Chondrocyte (in vitro differentiated cells): ENCODE results near the gene LBX1. TPM values are rescaled to one million over a fixed set of nuclear protein-coding genes. Genes with fewer than 3 reads are reported as not detected.

Experiments
- DNase-seq: peaks from one replicate; pipeline ENCODE4 v3.0.0; 2021; ENCODE audit warnings: mixed read lengths, low spot score
- H3K27ac Mint-ChIP-seq: one replicate; pipeline ENCODE4 v1.8.0; 2021; ENCODE audit warnings: mild to moderate bottlenecking, moderate library complexity, mixed read lengths; ENCODE audit not compliant: unreplicated experiment
- H3K27me3 Mint-ChIP-seq: 2 replicates; pipeline ENCODE4 v1.8.0; 2021; ENCODE audit warnings: low read depth, mixed read lengths
- H3K36me3 Mint-ChIP-seq: 2 replicates; pipeline ENCODE4 v1.8.0; 2021; ENCODE audit warnings: low read depth, mixed read lengths
- H3K4me1 Mint-ChIP-seq: 2 replicates; pipeline ENCODE4 v1.8.0; 2021; ENCODE audit warnings: low read depth, mild to moderate bottlenecking, mixed read lengths
- H3K4me3 Mint-ChIP-seq: one replicate; pipeline ENCODE4 v1.8.0; 2021; ENCODE audit warnings: mild to moderate bottlenecking, moderate library complexity, mixed read lengths; ENCODE audit not compliant: unreplicated experiment
- H3K9me3 Mint-ChIP-seq: 2 replicates; pipeline ENCODE4 v1.8.0; 2021; ENCODE audit warnings: low read depth, mixed read lengths
- CTCF ChIP-seq: fragments of 200-600 bp; sonication (generic); IDR thresholded peaks from 2 replicates; pipeline ENCODE4 v1.5.0; 2021; ENCODE audit warnings: antibody characterized with exemption, mild to moderate bottlenecking, moderate library complexity
- total RNA-seq: library from RNA; stranded (reverse); gene quantifications from 3 replicates; pipeline ENCODE4 v1.2.1, GENCODE V29; 2021

LBX1 gene
- total RNA-seq, 1 donor from 2014 or later = not detected

GRCh38 chr10:101261702-101262101, 32.4 kb upstream of the LBX1 start:
- no peak for DNase-seq
- Mint-ChIP-seq H3K4me1 (no peaks in the 10 kb centered on the region), H3K27ac (no peak overlapping the region), H3K4me3 (no peak overlapping the region), H3K9me3 (peaks cover 4% of the 10 kb centered on the region), H3K27me3 (peaks cover 30% of the 10 kb centered on the region), H3K36me3 (peaks cover 6% of the 10 kb centered on the region)
- no peak for TF ChIP-seq CTCF

- peaks cover 4% of the 10 kb centered on the region for H3K9me3 Mint-ChIP-seq
- no peak overlapping the region for H3K4me3 Mint-ChIP-seq
- no peak for TF ChIP-seq CTCF
- DNase-seq = no peak
- H3K27ac Mint-ChIP-seq = no peak overlapping the region
- no peaks in the 10 kb centered on the region for H3K4me1 Mint-ChIP-seq
- H3K36me3 Mint-ChIP-seq = peaks cover 6% of the 10 kb centered on the region
- H3K27me3 Mint-ChIP-seq = peaks cover 34% of the 10 kb centered on the region
These were observed 31.7 kb upstream of the LBX1 start for GRCh38 chr10:101260764-101261481.

- no peak for TF ChIP-seq CTCF
- H3K9me3 Mint-ChIP-seq = peaks cover 4% of the 10 kb centered on the region
- H3K36me3 Mint-ChIP-seq = peaks cover 6% of the 10 kb centered on the region
- no peak overlapping the region for H3K27ac Mint-ChIP-seq
- peaks cover 44% of the 10 kb centered on the region for H3K27me3 Mint-ChIP-seq
- H3K4me1 Mint-ChIP-seq = no peaks in the 10 kb centered on the region
- no peak overlapping the region for H3K4me3 Mint-ChIP-seq
- no peak for DNase-seq
These were observed 29.1 kb upstream of the LBX1 start for GRCh38 chr10:101258179-101258885.

- Mint-ChIP-seq H3K27me3 (peaks cover 39% of the 10 kb centered on the region), H3K4me3 (no peak overlapping the region), H3K9me3 (peaks cover 4% of the 10 kb centered on the region), H3K36me3 (peaks cover 6% of the 10 kb centered on the region), H3K4me1 (no peaks in the 10 kb centered on the region), H3K27ac (no peak overlapping the region)
- no peak for DNase-seq
- TF ChIP-seq CTCF = no peak
These were observed 28.2 kb upstream of the LBX1 start for GRCh38 chr10:101257491-101257890.

- TF ChIP-seq CTCF = no peak
- Mint-ChIP-seq H3K4me1 (no peaks in the 10 kb centered on the region), H3K27me3 (peaks cover 36% of the 10 kb centered on the region), H3K4me3 (no peak overlapping the region), H3K9me3 (peaks cover 4% of the 10 kb centered on the region), H3K27ac (no peak overlapping the region), H3K36me3 (peaks cover 6% of the 10 kb centered on the region)
- no peak for DNase-seq
These were observed 27.8 kb upstream of the LBX1 start for GRCh38 chr10:101257084-101257483.
